ENCODE data around the gene FOXO4.

DNA sequence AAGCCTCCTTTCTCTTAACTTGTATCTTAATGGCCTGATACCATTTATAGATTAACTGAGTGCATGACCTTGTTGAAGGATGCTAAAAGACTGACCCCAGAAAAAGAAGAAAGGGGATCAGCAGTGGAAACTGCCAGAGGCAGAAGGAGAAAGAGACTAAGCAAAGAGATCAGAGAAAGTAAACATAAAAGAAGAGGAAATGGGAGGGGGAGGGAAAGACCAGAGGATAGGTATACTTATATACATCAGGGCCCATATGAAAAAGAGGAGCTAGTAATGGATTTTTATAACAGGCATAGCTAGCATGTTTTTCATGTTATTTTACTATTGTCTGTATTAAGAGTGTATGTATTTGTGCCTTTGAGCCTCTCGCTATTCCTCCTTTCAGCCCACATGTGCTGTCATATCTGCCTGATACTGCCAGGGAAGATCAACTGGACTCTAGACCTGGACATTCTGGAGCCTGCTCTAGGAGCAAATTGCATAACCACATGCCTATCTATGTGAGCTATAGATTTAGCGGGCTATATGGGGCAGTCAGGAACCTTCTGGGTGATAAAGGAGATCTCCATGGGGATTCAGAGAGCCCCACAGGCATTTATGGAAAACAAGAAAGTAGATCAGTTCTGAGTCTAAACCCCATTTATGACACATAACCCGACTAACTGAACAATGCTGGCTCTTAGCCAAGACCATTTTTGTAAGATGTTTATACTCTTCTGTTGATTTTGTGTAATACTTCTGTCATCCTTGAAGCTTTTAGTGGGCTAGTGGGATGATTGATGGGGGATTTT, 14.1 kb upstream of the FOXO4 start:
- TF ChIP-seq, protein P1, sequence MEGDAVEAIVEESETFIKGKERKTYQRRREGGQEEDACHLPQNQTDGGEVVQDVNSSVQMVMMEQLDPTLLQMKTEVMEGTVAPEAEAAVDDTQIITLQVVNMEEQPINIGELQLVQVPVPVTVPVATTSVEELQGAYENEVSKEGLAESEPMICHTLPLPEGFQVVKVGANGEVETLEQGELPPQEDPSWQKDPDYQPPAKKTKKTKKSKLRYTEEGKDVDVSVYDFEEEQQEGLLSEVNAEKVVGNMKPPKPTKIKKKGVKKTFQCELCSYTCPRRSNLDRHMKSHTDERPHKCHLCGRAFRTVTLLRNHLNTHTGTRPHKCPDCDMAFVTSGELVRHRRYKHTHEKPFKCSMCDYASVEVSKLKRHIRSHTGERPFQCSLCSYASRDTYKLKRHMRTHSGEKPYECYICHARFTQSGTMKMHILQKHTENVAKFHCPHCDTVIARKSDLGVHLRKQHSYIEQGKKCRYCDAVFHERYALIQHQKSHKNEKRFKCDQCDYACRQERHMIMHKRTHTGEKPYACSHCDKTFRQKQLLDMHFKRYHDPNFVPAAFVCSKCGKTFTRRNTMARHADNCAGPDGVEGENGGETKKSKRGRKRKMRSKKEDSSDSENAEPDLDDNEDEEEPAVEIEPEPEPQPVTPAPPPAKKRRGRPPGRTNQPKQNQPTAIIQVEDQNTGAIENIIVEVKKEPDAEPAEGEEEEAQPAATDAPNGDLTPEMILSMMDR (IDR thresholded peaks at IDR 0.05): no peak
- TF ChIP-seq EP300 (IDR thresholded peaks at IDR 0.05) (no peak), POLR2A (IDR thresholded peaks at IDR 0.05) (no peak)

All from ovary (tissue), 3 donors.